ENCODE measurements around the gene RNF222.
"Not testable (repeated sequence)": the region's sequence is repeated elsewhere in the genome, so short reads cannot be mapped to it uniquely, and the experiment has no call there.

RNF222 gene

GRCh38 chr17:8409966-8410882 lies 12.6 kb upstream of the RNF222 start:
- DNase-seq: peak; percentile 14 to 72 (median 62)

DNA sequence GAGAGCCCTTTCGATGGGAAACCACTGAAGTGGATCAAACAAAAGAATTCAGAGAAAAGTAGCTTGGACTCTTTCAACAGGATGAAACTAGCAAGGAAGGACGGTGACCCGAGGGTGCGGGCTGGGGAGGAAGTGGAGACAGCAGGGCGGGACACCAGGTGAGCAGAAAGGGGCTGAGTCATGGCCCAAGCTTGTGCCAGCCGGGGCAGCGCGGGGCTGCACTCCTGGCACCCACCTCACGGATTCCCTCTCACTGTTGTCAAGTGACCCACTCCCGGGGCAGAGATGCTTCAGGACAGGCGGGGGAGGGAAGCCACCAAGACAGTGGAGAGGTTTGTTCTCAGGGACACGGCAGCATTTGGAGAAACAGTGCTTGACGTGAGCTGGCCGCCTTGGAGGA lies 10.7 kb upstream of the RNF222 start:
- no peak for DNase-seq

DNA sequence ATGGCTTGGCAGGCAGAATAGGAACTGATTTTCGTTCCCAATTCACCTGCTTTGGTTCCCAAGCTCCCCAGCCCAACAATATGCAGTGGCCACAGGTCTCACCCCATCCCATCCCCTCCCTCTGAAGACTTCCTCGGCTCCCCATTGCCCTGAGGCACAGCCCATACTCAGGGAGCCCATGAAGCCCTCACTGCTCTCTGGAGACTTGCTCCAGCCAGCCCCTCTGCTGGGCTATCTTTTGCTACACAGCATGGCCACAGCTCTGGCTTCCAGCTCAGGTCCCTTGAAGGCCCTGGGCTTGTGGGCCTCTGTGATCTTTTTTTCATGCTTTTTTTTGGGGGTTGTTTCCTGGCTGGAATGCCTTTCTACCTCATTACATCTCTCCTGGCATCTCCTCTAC lies 8.5 kb upstream of the RNF222 start:
- DNase-seq: no peak

GRCh38 chr17:8405499-8406016 lies 7.9 kb upstream of the RNF222 start:
- no peak for DNase-seq

GRCh38 chr17:8402921-8403536 lies 5.4 kb upstream of the RNF222 start:
- no peak for DNase-seq

DNA sequence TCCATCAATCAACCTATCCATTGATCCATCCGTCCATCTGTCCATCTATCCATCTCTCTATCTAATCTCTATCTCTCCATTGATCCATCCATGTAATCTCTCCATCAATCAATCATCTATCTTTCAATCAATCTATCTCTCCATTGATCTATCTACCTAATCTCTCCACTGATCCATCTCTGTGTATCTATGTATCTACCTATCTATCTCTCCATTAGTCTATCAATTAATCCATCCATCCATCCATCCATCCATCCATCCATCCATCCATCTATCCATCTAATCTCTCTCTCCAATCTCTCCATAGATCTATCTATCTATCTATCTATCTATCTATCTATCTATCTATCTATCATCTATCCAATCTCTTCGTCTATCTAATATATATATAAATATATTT lies 3.5 kb upstream of the RNF222 start:
- no peak for DNase-seq

GRCh38 chr17:8398980-8399379 lies 1.4 kb upstream of the RNF222 start:
- DNase-seq: no peak

DNA sequence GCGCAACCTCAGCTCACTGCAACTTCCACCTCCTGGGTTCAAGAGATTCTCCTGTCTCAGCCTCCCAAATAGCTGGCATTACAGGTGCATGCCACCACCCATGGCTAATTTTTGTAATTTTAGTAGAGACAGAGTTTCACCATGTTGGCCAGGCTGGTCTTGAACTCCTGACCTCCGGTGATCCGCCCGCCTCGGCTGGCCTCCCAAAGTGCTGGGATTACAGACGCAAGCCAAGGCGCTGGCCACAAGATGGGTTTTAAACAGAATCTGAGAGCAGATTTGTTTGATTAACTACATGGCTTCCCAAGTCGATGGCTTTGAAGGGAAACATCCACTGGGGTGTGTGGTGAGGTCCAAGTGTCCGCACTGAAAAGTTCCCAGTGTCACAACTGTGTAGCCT lies 3.1 kb downstream of the RNF222 start:
- not testable (repeated sequence) for DNase-seq

DNA sequence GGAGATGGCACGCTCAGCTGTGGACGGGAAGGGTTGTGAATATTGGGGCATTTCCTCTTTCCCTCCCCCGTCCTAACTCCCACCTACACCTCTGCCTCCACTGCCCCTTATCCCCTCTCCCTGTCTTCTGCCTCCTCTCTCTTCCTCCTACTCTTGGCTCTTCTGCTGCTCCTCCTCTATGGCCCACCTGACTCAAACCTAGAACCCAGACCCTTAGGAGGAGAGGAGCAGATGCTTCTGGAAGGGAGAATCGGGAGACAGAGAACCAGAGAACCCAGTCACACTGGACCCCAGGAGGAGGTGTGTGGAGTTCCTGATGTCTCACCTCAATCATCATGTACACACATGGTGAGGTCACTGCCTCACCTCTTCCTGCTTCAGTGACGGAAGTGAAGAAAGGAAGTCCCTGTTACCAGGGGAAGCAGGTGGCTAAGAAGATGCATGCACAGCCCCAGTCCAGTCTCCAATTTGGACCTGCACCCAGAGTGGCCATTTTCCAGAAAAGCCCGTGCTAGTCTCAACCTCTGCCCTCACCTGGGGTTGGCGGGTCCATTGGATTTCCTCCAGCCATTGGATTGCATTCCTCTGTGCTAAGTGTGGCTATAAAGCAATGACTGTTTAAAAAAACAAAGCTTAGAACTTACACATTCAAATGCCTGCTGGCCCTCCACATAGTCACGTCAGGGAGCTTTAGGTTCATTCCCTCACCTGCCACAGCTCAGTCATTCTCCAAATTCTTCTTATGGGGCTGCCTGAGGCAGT lies 4.0 kb downstream of the RNF222 start:
- peak in 2 of 4 experiments; percentile 14 to 15 for DNase-seq

DNA sequence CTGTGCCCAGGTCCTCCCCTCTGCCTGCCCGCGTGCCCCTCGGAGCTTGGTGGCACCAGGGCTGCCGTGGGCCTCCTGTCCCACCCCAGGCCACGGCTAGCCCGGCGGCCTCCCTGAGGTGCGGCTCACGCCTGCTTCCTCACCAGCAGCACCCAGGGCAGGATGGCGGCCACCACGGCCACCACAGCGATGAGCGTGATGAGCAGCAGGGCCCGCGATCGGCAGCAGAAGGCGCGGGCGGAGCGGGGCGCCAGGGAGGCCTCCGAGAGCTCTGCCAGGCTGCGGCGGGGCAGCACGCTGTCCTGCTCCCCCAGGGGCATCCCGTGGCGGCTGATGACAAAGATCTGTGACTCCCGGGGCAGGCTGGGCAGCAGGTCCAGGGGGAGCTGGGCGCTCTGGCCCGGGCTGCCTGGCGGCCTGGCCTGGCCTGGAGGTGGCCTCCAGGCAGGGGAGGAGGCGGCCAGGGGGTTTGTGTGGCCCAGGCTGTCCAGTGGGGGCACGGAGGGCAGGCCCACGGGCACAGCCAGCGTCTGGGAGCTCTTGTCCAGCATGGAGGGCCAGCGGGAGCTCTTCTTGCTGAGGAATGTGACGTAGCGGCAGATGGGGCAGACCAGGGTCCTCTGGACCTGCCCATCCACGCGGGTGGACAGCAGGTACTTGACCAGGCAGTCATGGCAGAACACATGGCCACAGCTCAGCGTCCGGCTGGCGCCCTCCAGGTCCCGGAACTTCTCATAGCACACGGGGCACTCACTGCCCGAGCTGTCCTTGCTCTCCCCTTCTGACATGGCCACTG lies 4.8 kb downstream of the RNF222 start:
- no peak for DNase-seq

DNA sequence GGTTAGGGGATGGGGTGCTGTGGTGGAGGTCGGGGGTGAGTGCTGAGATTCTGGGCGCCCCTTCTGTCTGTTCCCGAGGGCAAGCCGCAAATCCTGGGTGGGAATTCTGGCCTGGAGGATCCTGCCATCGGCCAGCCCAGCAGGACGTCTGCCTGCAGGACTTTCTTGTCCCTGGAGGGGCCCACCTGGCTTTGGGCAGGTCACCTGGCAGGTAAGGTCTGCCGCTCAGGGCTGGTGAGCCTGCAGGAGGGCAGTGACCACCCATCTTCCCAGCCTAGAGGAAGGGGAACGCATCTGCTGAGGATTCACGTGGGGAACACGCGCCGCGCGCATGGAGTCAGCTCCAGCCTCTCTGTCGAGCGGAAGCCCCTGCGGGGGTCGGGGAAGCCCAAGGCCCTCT lies 5.4 kb downstream of the RNF222 start:
- no peak for DNase-seq

DNA sequence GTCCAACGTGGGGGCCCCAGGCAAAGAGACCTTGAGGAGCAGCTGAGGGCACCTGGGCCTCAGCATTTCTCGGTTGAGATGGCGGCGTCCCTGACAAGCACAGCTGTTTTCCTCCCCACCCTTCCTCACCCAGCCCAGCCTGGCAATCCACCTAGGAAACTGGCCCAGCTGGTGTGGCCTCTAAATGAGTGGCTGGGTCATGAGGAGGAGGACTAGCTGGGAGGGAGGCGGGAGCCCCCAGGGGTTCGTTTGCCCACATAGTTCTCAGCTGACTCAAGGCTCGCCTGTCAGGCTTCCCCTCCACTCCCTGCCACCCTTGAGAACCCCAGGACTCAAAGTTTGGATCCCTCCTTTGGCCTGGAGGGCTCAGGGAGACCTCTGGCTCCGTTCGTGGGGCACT lies 5.9 kb downstream of the RNF222 start:
- DNase-seq: no peak

GRCh38 chr17:8387914-8388651 lies 9.5 kb downstream of the RNF222 start:
- DNase-seq: no peak

GRCh38 chr17:8386841-8387240 lies 10.8 kb downstream of the RNF222 start:
- no peak for DNase-seq

GRCh38 chr17:8384801-8385378 lies 12.7 kb downstream of the RNF222 start:
- DNase-seq: no peak

DNA sequence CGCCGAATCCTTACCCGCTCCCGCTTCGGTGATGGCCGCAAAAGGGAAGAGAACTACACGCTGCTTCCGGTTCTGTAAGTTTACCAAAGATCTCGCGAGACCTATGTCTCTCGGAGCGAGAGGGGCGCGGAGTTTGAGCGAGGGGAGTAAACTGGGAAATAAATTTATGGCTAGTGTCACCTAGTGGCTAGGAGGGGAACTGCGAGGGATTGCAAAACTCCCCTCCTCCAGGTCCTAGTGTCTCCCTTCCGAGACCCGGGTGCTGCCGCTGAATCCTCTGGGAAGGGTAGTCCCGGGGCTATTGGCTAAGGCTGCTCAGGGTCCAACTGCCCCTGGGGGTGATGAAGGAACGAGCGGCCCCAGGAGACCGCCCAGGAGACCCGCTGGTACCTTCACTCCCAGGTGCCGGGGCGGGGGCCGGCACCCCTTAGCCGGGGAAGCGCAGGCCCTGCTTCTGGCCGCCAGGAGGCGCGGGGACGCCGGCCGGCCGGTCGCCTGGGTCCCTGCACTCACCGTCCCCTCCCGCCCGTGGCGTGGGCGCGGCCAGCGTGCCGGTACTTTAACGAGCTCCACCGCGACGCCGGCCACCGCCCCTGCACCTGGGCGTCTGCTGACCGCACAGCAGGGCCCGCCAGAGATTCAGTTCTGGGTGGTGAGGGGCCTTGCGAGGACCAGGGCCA lies 14.3 kb downstream of the RNF222 start, which contains the start of gene RPL26:
Gene RPL26, minus strand, starts transcription at position 51 of the 680 bp plus-strand sequence. CDS start 883 bp downstream, outside the sequence.
- peak; percentile 85 to 91 (median 88) for DNase-seq

GRCh38 chr17:8382880-8383142 lies 14.8 kb downstream of the RNF222 start:
- no peak for DNase-seq

DNA sequence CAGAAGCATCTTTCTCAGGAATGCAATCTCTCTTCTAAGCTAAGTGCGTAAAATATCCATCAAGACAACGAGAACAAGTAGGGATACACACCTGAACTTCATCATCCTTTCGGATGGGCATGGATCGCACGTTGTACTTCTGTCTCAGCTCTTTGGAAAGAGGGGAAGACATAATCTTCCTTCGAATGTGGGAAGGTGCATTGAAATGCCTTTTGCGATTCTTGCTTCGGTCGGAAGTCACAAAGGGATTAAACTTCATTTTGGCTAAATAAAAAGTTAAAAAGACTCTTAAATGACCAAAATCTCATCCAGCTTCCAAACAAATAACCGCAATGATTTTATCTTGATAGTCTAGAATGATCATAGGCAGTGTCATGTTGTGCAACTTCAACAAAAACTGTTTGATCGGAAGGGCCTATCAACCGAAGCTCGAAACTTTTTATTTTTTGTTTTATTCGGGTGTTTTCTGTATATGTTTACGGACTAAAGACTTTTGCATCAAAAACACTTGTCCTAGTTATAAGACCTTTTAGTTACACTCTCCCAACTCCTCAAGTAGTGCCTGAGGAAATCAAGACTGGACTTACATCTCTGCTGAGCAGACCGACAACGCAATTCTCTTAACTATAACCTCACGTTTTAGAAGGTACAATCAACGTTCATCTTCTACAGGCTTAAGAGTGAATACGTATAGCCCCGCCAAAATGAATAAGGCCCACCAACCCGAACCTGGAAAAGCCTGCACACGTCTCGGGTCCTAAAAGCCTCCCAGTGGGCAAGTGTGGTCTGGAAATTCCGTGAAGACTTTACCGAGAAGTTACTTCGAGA lies 15.4 kb downstream of the RNF222 start:
- DNase-seq: no peak

DNA sequence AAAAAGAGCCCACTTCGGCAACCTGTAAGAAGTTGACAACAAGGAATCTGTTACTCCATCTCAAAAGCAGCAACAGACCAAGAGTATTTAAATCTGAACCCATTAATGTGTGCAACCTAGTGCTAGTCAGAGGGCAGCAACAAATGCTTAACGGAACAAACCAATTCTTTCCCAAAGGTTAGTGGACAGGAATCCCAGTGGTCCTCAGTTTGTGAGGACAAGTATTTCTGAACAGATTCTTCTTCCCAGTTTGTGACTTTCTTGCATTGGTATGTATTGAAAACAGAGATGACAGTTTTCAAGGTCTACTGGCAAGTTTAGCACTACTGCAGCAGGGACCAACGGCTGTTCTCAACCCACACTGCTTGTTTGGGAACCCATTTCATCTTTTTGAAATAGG lies 17.6 kb downstream of the RNF222 start:
- DNase-seq: no peak

DNA sequence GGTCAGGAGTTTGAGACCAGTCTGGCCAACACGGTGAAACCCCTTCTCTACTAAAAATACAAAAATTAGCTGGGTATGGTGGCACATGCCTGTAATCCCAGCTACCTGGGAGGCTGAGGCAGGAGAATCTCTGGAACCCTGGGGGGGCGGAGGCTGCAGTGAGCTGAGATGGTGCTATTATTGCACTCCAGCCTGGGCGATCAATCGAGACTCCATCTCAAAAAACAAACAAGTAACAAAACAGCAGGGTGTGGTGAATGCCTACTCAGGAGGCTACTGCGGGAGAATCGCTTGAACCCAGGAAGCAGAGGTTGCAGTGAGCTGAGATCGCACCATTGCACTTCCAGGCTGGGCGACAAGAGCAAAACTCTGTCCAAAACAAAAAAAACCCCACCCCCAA lies 19.5 kb downstream of the RNF222 start:
- not testable (repeated sequence) for DNase-seq

Measured in activated naive CD4-positive, alpha-beta T cell (primary cell).